GM23248 (cell line): ENCODE results near the gene AGER.

Experiments used
- EZH2 ChIP-seq: fragments of 200-600 bp; sonication (generic); IDR thresholded peaks from 2 replicates; pipeline ENCODE4 v1.6.1; 2018; ENCODE audit warnings: antibody characterized with exemption, mild to moderate bottlenecking; ENCODE audit not compliant: insufficient read depth, poor library complexity, severe bottlenecking
- EZH2phosphoT487 ChIP-seq: fragments of 200-600 bp; sonication (generic); IDR thresholded peaks from 2 replicates; pipeline ENCODE4 v1.6.1; 2018; ENCODE audit warnings: antibody characterized with exemption, moderate library complexity, mild to moderate bottlenecking, low read depth; ENCODE audit not compliant: insufficient read depth

- TF ChIP-seq EZH2 (no peak), EZH2phosphoT487 (no peak)
Measured at GRCh38 chr6:32202186-32202585, 18.1 kb upstream of the AGER start.
